HepG2 (cell line): Measurements from ENCODE around the gene PPP6R2. TPM values are rescaled to one million over a fixed set of nuclear protein-coding genes. Genes with fewer than 3 reads are reported as not detected.

Experiments used
- GABPB1 ChIP-seq: IDR thresholded peaks from 2 replicates; pipeline ENCODE4 v1.6.1; 2016; ENCODE audit warnings: mild to moderate bottlenecking, missing genetic modification reagents, moderate library complexity, missing compliant biosample characterization
- HDAC1 ChIP-seq: sonication (generic); formaldehyde crosslinking; IDR thresholded peaks from 2 replicates; pipeline ENCODE4 v1.5.1; 2020; ENCODE audit warnings: mild to moderate bottlenecking, missing genetic modification reagents
- HES4 ChIP-seq: sonication (generic); formaldehyde crosslinking; IDR thresholded peaks from 2 replicates; pipeline ENCODE4 v1.9.0; 2021; ENCODE audit warnings: mild to moderate bottlenecking, missing genetic modification reagents, borderline replicate concordance
- HOXA9 ChIP-seq: sonication (generic); formaldehyde crosslinking; IDR thresholded peaks from 2 replicates; pipeline ENCODE4 v1.8.1; 2022; ENCODE audit warnings: missing genetic modification reagents, mild to moderate bottlenecking, moderate library complexity, borderline replicate concordance
- THAP11 ChIP-seq: IDR thresholded peaks from 2 replicates; pipeline ENCODE4 v1.6.1; 2016; ENCODE audit warnings: missing biosample characterization, missing genetic modification reagents
- U2AF1 ChIP-seq: fragments of 200-400 bp; formaldehyde crosslinking; optimal IDR thresholded peaks from 2 replicates; pipeline ENCODE3; 2017; ENCODE audit warnings: mild to moderate bottlenecking, low read depth, low read length
- YY1 ChIP-seq: IDR thresholded peaks from 2 replicates; pipeline ENCODE4 v1.6.1; 2011; ENCODE audit warnings: low read length, low read depth, moderate library complexity, mild to moderate bottlenecking; ENCODE audit not compliant: insufficient read depth, insufficient replicate concordance
- ZNF207 ChIP-seq: fragments of 450-650 bp; IDR thresholded peaks from 2 replicates; pipeline ENCODE4 v1.6.1; 2016; ENCODE audit warnings: antibody characterized with exemption, borderline replicate concordance
- ZNF430 ChIP-seq: sonication (generic); formaldehyde crosslinking; IDR thresholded peaks from 2 replicates; pipeline ENCODE4 v1.9.0; 2021; ENCODE audit warnings: mild to moderate bottlenecking, missing genetic modification reagents
- ZNF720 ChIP-seq: sonication (generic); formaldehyde crosslinking; IDR thresholded peaks from 2 replicates; pipeline ENCODE4 v1.4.0; 2020; ENCODE audit warnings: missing genetic modification reagents
- polyA plus RNA-seq, 8 experiments: library from polyadenylated mRNA; depleted of rRNA in 3 of 8; stranded (reverse) in 7 of 8; unstranded in 1 of 8; fragments of >200 nt; fragmentation: Illumina TruSeq in 4 of 8; extraction: Trizol in 4 of 8; gene quantifications; 2 replicates each; pipeline versions ENCODE4 v1.2.1 to v1.2.3, GENCODE V29; 2011 to 2016; ENCODE audit warnings: low read depth in 4 of 8, missing spikeins in 1 of 8, mixed read lengths in 1 of 8; ENCODE audit not compliant: insufficient read depth in 1 of 8
- total RNA-seq, 5 experiments: library from RNA; depleted of rRNA; stranded (reverse); fragments of >200 nt; fragmentation: Illumina TruSeq; extraction: Trizol; gene quantifications; 2 replicates each; pipeline ENCODE4 v1.2.3, GENCODE V29; 2016; ENCODE audit warnings: low read depth in 1 of 5
- TF ChIP-seq, protein P1 (sequence below): sonication (generic); formaldehyde crosslinking; IDR thresholded peaks from 2 replicates; pipeline ENCODE4 v1.4.0; 2020; ENCODE audit warnings: missing genetic modification reagents, borderline replicate concordance
- TF ChIP-seq, protein P2 (sequence below): sonication (generic); formaldehyde crosslinking; IDR thresholded peaks from 2 replicates; pipeline ENCODE4 v1.4.0; 2020; ENCODE audit warnings: mild to moderate bottlenecking, low read depth, missing genetic modification reagents
- TF ChIP-seq, protein P3 (sequence below): sonication (generic); formaldehyde crosslinking; IDR thresholded peaks from 2 replicates; pipeline ENCODE4 v1.4.0; 2020; ENCODE audit warnings: missing genetic modification reagents, mild to moderate bottlenecking, borderline replicate concordance
- TF ChIP-seq, protein P4 (sequence below): sonication (generic); formaldehyde crosslinking; conservative IDR thresholded peaks from 2 replicates; pipeline ENCODE4 v1.8.0; 2022; ENCODE audit warnings: mild to moderate bottlenecking, moderate library complexity, missing genetic modification reagents

Gene PPP6R2
- total and polyA plus RNA-seq, 2 of the 13 experiments (the other 11 are each of a cell fraction or from before 2014, with no cell fraction given): 55.0 to 102 TPM

DNA sequence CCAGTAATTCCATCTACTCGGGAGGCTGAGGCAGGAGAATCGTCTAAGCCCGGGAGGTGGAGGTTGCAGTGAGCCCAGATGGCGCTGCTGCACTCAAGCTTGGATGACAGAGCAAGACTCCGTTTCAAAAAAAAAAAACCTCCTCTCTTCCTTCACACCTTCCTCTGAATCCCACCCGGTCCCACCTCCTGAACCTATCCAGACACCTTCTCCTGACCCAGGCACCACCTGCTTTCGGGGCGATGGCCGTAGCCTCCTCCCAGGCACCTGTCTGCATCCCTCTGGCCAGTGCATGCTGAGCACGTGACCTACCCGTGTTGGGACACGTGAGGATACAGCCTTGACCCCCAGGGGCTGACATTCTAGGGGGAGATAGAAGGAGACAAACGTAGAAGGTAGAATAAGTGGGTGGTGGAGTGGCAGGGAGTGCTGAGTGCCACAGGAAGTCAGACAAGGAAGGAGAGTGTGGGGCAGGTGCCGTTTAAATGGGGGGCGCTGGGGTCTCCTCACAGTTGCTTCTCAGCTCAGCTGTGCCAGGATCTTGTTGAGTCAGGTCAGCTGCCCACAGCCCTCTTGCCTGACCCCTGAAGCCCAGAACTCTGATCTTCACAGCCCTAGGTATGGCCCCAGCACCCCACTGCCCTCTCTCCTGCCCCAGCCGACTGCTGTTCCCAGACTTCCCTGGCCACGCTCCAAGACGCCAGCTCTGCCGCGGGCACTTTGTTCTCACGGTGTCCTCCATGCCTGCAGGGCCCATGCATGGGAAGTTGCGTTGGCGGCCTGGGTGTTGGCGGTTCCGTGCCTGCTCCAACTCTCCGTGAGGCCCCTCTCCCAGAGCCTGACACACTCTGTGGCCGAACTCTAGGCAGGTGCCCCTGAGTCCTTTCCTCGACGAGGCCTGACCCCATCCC, 142.3 kb downstream of the PPP6R2 start (continued):
- TF ChIP-seq ZNF720 (no peak), GABPB1 (CRISPR knock-in tag) (peak; percentile 36; the same call in 1 of the 2 replicates), YY1 (peak; percentile 34), ZNF207 (no peak), HES4 (0 out of 2 replicates have a peak, but pooled peaks have one; percentile 39), HOXA9 (no peak; the same call in 1 of the 2 replicates), THAP11 (CRISPR knock-in tag) (peak; percentile 53), U2AF1 (no peak), HDAC1 (CRISPR knock-in tag) (peak; percentile 67), ZNF430 (CRISPR knock-in tag) (peak; percentile 60; the same call in 1 of the 2 replicates)
- TF ChIP-seq, protein P1, sequence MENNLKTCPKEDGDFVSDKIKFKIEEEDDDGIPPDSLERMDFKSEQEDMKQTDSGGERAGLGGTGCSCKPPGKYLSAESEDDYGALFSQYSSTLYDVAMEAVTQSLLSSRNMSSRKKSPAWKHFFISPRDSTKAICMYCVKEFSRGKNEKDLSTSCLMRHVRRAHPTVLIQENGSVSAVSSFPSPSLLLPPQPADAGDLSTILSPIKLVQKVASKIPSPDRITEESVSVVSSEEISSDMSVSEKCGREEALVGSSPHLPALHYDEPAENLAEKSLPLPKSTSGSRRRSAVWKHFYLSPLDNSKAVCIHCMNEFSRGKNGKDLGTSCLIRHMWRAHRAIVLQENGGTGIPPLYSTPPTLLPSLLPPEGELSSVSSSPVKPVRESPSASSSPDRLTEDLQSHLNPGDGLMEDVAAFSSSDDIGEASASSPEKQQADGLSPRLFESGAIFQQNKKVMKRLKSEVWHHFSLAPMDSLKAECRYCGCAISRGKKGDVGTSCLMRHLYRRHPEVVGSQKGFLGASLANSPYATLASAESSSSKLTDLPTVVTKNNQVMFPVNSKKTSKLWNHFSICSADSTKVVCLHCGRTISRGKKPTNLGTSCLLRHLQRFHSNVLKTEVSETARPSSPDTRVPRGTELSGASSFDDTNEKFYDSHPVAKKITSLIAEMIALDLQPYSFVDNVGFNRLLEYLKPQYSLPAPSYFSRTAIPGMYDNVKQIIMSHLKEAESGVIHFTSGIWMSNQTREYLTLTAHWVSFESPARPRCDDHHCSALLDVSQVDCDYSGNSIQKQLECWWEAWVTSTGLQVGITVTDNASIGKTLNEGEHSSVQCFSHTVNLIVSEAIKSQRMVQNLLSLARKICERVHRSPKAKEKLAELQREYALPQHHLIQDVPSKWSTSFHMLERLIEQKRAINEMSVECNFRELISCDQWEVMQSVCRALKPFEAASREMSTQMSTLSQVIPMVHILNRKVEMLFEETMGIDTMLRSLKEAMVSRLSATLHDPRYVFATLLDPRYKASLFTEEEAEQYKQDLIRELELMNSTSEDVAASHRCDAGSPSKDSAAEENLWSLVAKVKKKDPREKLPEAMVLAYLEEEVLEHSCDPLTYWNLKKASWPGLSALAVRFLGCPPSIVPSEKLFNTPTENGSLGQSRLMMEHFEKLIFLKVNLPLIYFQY: no peak
- TF ChIP-seq, protein P2, sequence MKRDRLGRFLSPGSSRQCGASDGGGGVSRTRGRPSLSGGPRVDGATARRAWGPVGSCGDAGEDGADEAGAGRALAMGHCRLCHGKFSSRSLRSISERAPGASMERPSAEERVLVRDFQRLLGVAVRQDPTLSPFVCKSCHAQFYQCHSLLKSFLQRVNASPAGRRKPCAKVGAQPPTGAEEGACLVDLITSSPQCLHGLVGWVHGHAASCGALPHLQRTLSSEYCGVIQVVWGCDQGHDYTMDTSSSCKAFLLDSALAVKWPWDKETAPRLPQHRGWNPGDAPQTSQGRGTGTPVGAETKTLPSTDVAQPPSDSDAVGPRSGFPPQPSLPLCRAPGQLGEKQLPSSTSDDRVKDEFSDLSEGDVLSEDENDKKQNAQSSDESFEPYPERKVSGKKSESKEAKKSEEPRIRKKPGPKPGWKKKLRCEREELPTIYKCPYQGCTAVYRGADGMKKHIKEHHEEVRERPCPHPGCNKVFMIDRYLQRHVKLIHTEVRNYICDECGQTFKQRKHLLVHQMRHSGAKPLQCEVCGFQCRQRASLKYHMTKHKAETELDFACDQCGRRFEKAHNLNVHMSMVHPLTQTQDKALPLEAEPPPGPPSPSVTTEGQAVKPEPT: no peak
- TF ChIP-seq, protein P3, sequence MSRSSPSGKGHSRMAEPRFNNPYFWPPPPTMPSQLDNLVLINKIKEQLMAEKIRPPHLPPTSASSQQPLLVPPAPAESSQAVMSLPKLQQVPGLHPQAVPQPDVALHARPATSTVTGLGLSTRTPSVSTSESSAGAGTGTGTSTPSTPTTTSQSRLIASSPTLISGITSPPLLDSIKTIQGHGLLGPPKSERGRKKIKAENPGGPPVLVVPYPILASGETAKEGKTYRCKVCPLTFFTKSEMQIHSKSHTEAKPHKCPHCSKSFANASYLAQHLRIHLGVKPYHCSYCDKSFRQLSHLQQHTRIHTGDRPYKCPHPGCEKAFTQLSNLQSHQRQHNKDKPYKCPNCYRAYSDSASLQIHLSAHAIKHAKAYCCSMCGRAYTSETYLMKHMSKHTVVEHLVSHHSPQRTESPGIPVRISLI: peak; percentile 86
- TF ChIP-seq, protein P4, sequence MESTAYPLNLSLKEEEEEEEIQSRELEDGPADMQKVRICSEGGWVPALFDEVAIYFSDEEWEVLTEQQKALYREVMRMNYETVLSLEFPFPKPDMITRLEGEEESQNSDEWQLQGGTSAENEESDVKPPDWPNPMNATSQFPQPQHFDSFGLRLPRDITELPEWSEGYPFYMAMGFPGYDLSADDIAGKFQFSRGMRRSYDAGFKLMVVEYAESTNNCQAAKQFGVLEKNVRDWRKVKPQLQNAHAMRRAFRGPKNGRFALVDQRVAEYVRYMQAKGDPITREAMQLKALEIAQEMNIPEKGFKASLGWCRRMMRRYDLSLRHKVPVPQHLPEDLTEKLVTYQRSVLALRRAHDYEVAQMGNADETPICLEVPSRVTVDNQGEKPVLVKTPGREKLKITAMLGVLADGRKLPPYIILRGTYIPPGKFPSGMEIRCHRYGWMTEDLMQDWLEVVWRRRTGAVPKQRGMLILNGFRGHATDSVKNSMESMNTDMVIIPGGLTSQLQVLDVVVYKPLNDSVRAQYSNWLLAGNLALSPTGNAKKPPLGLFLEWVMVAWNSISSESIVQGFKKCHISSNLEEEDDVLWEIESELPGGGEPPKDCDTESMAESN: 0 out of 2 replicates have a peak, but pooled peaks have one; percentile 58
